GM21526 (cell line): ENCODE measurements around the gene SDC4.
"Not testable (repeated sequence)": the region's sequence is repeated elsewhere in the genome, so short reads cannot be mapped to it uniquely, and the experiment has no call there.

ENCODE experiments used
- ATAC-seq: cut with Tn5 transposase; IDR thresholded peaks from one replicate; pipeline ENCODE4 v1.9.1; 2021; ENCODE audit warnings: moderate library complexity; ENCODE audit not compliant: unreplicated experiment, low FRiP score

SDC4 gene

DNA sequence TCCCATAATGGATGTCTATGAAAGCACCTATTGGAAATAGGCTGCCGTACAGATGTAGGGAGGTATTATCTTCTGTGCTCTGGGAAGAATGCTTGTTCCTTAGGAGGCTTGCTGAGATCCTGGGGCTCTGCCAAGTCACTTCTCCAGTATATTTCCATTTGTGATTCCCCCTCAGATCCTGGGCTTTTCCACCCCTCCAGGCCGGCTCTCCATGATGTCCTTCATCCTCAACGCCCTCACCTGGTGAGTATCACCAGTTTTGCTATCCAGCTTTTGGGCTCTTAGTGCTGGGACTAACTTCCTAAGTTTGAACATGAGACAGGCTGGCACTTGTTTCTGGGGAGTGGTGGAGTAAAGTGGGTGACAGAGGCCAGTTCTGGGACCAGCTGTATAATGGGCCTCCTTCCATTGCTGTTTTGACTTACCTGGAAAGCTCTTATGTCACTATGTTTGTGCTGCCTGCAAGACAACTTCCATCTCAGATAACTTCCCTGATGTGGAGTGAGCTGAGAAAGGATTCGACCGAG, 17.3 kb upstream of the SDC4 start:
- ATAC-seq, result no peak

GRCh38 chr20:45363611-45364492, 15.6 kb upstream of the SDC4 start:
- ATAC-seq, result no peak

GRCh38 chr20:45362804-45363610, 14.8 kb upstream of the SDC4 start, which contains the start of gene SYS1:
TSS of gene SYS1 (plus strand) at chr20:45363156. CDS start at chr20:45363532, 376 bp downstream.
- peak; percentile 87 for ATAC-seq

DNA sequence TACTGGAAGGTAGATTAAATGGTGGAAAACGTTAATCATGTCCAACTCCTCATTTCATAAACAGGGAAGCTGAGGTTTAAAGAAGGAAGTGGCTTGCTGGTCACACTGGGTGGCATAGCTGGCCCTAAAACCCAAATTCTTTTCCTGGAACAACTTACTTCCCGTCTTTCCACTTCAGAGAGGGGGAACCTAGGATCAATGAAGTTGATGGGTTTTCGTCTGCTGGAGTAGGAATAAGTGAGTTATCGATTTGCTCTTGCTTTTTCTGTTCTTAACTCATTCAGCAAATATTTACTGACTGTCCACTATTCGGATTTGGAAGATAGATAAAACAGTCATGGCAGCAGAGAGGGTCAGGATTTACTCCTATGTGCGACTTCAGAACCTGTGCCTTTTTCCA, 13.6 kb upstream of the SDC4 start:
- no peak for ATAC-seq

- ATAC-seq, result no peak
Measured at GRCh38 chr20:45359406-45360148, 11.4 kb upstream of the SDC4 start.

GRCh38 chr20:45359069-45359405, 10.8 kb upstream of the SDC4 start:
- ATAC-seq, result no peak

DNA sequence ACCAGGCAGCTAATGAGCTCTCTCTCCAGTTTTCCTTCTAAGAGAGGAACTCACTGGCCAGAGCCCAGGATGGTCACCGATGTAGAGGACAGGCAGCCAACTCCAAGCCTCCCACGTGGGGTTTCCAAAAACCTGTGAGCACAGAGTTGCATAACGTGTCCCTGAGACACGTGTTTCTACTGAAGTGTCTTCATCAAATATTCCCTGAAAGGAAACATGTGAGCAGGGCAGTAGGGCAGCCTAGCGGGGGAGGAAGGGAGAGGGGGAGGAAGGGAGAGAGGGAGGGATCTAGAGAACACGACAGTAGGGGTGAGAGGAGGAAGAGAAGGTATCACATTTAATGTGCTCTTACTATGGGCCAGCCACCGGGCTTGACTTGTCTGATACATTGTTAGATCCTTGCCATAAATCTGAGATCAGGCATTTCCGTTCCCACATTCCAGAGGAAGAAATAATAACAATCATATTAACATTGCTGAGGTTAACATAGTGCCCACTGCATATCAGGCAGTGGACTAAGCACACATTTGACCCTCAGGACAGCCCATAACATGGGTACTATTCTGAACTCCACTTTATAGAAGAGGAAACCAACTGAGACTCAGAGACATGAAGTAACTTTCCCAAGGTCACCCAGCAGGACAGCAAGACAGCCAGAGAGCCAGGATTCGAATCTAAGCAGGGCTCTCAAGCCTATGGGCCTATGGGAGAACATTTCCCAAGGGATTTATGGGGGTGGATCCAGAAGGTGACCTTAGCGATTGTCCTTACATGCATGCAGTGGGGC, 10.3 kb upstream of the SDC4 start:
- no peak for ATAC-seq

DNA sequence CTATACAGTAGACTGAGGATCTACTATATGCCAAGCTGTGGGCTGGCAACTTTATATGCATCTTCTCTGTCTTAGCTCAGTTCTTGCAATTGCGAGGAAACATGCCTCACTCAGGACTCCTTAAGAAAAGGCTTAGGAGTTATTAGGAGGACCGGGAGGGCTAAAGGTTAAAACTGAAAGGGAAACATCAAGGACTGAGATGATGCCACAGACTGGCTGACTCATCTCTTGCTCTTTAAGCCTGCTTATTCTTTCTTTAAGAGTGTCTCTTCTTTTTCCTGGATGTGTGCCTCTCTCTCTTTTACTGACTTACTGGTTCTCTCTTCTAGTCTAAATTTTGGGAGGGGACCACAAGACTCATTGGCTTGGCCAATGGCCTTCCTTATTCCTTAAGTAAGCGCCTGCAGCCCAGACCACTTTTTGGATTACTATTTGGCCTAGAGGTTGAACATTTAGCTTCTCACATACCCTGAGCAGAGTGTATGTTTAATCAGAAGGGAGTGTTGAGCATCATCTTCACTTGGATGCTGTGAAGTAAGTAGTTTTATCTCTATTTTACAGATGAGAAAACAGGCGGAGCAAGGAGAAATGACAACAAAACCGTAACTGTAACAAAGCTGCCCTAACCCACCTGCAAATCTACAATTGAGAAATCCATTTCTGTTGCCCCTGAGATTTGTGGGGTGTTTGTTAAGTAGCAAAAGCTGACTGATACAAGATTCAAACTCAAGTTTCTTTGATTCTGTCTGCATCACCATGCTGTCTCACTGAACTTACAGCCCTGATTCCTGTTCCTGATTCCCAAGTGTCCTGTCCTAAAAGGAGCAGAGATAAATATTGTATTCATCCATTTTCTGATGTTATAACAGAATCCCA, 7.2 kb upstream of the SDC4 start:
- no peak for ATAC-seq

DNA sequence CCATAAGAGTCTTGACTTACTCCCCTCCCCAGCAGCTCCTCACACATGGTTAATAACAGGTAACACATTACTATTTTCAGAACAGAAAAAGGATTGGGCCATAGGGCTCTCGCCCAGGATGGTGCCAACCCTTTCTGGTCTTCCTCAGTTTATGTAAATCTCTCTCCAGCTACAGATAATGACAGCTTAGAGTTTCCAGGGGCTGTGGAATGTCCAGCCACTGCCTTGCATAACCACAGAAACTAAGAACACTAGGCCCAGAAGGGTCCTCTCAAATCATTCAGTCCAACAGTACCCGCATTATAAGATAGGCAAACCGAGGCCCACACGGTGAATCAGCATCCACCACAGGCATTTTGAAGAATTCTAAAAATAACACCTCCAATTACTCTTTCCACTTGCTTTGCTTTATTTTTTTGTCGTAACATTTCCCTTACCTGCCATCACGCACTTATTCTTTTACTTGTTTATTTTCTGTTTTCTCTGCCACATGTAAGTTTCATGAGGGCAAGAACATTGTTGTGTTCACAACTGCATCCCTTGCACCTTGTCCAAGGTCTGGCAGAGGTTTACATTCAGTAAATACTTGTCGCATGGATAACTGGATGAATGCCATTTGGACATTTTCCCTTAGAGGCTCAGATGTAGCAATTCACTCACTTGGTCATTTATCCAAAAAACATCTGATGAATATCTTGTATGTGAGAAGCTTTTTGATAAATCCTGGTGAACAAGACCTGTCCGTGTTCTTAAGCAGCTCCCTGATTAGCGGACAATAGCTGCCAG, 6.4 kb upstream of the SDC4 start:
- no peak for ATAC-seq

GRCh38 chr20:45353746-45354145, 5.5 kb upstream of the SDC4 start:
- ATAC-seq, result no peak

- no peak for ATAC-seq
Measured at GRCh38 chr20:45352729-45353128, 4.5 kb upstream of the SDC4 start.

DNA sequence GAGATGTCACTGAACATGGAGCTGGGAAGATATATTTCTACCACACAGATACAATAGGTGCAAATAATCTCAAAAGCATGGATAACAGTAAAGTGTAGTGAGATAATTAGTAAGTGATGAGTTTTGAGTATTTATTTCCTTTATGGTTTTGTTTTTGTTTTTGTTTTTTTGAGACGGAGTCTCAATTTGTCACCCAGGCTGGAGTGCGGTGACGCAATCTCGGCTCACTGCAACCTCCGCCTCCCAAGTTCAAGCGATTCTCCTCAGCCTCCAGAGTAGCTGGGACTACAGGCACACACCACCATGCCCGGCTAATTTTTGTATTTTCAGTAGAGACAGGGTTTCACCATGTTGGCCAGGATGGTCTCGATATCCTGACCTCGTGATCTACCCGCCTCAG, 2.6 kb upstream of the SDC4 start:
- not testable (repeated sequence) for ATAC-seq

DNA sequence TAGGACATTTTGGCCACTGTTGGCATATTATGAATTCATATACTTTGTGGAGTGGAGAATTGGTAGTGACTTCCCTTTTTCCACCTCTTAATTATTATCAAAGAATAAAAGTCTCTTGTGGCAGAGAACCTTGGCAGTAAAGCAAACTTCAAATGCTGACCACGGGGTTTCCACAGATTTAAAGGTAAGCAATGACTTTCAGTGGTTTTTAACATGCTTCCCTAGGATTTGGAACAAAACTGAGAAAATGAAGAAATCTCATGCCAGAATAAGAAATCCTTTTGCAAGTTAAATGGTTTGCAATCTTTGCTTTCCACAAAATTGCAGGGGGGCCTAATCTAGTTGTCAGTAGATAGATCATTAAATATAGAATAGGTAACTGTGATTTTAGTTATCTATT, 2.0 kb upstream of the SDC4 start:
- no peak for ATAC-seq

- no peak for ATAC-seq
Measured at GRCh38 chr20:45347297-45347935, 808 bp downstream of the SDC4 start.

GRCh38 chr20:45346851-45347250, 1.4 kb downstream of the SDC4 start:
- no peak for ATAC-seq

DNA sequence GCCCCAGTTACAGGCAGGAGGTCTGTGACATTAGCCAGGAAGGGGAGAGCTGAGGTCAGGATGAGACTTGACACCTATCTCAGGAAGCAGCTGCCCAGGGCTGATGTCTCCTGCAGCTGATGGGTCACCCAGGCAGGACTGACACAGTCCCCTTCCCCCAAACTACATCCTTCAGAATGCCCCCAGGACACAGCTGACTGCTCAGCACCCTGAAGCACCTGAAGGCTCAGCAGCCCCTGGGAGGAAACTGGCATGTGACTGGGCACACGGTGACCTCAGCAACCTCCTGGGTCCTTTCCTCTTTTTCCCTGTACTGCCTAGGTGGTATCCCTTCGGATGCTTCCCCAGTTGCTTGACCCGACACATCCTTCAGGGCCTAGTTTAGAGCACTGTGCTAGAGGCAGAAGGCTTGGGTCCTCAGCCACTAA, 1.9 kb downstream of the SDC4 start:
- no peak for ATAC-seq

- ATAC-seq, result no peak
Measured at GRCh38 chr20:45345104-45345936, 2.9 kb downstream of the SDC4 start.
